GM19023 (cell line): ENCODE data around the gene PRR15.

Source experiments
- ATAC-seq: cut with Tn5 transposase; IDR thresholded peaks from one replicate; pipeline ENCODE4 v1.9.1; 2021; ENCODE audit warnings: mild to moderate bottlenecking, moderate library complexity; ENCODE audit not compliant: unreplicated experiment

PRR15 gene

GRCh38 chr7:29607889-29608288 lies 44.3 kb downstream of the PRR15 start:
- ATAC-seq, result no peak

GRCh38 chr7:29609162-29610037 lies 45.8 kb downstream of the PRR15 start:
- ATAC-seq, result no peak

- ATAC-seq, result no peak
Observed at GRCh38 chr7:29610086-29610485, 46.5 kb downstream of the PRR15 start.

GRCh38 chr7:29611941-29612544 lies 48.4 kb downstream of the PRR15 start:
- no peak for ATAC-seq

GRCh38 chr7:29612596-29612995 lies 49.0 kb downstream of the PRR15 start:
- no peak for ATAC-seq

GRCh38 chr7:29613100-29613499 lies 49.5 kb downstream of the PRR15 start:
- no peak for ATAC-seq

- no peak for ATAC-seq
Observed at GRCh38 chr7:29614229-29614628, 50.6 kb downstream of the PRR15 start.
